GM19452 (cell line): ENCODE measurements around the gene RPTOR.

ENCODE experiments used
- ATAC-seq: cut with Tn5 transposase; IDR thresholded peaks from one replicate; pipeline ENCODE4 v1.9.1; 2021; ENCODE audit not compliant: unreplicated experiment

Gene RPTOR

DNA sequence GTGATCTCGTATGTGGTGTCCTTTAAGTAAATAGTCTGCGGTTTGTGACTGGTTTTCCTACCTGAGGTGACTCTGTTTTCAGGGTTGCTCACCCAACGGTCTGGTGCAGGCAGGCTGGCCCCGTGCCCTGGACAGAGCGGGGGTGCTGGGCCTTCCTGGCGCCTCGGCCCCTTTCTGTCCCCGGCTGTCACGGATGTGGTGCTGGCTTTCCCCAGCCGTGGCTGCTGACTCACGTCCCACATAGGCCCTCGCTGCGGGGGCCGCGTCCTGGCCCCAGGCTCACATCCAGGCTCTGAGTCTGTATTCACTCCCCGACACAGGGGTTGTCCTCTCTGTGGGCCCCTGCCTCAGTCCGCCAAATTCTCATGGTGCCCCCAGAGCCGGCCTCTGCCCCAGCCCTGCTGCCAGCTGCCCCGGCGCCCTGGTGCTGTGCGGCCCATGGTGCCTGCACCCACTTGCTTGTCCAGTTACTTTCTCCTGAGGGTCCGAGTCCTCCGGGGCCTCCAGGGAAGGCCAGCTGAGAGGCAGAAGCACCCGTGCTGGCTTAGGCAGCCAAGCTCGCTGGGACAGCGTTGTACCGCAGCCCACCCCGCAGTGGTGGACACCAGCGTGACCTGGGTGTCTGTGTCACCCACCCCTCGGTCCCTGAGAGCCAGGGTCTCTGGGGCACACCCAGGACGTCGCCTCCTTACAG lies 452.9 kb downstream of the RPTOR start:
- no peak for ATAC-seq

DNA sequence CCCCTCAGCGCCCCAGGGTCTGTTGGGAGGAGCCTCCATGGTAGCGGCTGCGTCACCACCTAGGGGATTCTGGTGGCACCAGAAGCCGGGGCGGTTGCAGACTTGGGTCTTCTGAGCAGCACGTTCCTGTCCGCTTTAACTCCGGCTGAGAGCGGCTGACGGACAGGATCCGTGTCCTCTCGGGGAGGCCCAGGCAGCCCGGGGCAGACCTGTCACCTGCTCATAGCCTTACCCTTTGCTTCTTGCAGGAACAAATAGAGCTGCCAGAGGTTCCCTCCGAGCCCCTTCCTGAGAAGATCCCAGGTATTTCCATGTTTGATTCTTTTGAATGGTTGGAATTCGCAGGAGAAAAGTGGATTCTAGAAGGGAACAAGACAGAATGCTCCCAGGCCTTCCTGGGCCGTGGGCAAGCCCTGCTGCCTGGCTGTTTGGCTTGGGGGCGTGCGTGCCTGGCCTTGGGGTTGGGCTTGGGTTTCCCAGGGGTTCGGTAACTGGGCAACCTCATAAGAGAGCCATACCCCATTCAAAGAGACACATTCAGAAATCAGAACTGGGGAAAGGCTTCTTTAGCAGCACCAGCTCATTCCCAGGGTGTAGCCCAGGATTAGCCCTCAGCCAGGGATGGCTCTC lies 453.6 kb downstream of the RPTOR start:
- ATAC-seq, result no peak

DNA sequence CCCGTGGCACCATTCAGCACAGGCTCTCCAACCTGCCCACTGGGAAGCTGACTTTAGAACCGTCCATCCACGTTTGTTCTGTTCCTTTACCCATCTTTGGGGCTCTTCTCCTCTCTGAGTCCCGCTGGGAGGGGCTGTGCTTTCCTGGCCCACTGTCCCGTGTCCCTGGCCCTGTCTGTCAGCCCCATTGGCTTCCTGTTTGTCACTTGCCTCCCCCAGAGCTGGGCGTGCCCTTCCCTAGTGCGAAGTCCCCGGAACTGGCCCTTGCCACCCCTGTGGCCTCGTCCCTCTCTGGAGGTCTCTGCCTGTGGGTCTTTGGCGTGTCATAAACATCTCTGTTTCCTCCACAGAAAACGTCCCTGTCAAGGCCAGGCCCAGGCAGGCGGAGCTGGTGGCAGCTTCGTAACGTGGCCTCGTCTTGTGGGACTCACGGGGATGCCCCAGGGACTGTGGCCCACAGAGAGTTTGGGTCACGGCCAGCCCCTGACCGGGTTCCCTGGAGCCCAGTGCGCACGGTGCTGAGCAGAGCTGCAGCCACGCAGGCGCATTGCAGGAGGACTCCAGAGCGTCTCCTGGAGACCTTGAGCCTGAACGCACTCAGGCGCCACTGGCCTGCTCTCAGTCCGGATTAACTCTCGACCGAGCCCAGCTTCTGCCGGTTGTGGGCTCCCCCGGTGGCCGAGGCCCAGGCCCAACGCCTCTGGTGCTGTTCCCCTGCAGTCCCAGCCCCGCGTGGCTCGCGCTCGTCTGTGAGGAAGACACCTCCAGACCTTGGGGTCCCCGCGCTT lies 454.3 kb downstream of the RPTOR start:
- ATAC-seq, result no peak

- no peak for ATAC-seq
Observed at GRCh38 chr17:80999536-81000333, 455.1 kb downstream of the RPTOR start.

GRCh38 chr17:81000334-81000630 lies 455.6 kb downstream of the RPTOR start:
- no peak for ATAC-seq

DNA sequence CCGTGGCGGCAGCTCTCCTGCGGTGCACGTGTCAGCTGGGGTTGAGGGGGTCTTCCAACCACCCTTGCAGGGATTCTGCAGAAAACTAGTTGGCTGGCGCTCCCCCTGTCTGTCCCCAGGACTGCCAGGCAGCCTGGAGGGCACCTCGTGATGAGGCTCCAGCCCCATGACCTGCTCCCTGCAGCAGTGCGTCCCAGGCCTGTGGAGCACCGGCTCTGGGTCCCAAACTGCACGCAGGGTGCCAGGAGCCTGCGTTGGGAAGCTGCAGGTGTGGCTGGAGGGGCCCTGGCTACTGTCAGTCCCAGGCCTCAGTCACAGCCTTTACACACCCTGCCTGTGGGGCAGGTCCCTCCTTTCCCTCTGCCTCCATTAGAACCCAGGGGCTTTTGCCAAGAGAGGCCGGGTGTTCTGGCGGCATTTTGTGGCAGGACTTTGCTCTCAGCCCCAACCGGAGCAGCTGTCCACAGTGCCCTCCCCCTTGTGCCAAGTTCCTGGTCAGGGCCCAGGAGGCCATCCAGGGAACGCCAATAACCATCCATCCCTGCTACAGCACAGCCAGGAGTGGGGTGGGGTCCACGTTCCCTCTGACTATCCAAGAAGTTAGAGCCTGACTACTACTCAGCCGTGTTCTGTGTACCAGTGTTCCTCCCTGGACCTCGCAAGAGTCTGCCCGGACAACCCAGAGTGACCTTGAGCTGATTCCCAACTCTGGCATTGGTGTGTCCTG lies 456.2 kb downstream of the RPTOR start:
- no peak for ATAC-seq

GRCh38 chr17:81002013-81002384 lies 457.4 kb downstream of the RPTOR start:
- ATAC-seq, result no peak

DNA sequence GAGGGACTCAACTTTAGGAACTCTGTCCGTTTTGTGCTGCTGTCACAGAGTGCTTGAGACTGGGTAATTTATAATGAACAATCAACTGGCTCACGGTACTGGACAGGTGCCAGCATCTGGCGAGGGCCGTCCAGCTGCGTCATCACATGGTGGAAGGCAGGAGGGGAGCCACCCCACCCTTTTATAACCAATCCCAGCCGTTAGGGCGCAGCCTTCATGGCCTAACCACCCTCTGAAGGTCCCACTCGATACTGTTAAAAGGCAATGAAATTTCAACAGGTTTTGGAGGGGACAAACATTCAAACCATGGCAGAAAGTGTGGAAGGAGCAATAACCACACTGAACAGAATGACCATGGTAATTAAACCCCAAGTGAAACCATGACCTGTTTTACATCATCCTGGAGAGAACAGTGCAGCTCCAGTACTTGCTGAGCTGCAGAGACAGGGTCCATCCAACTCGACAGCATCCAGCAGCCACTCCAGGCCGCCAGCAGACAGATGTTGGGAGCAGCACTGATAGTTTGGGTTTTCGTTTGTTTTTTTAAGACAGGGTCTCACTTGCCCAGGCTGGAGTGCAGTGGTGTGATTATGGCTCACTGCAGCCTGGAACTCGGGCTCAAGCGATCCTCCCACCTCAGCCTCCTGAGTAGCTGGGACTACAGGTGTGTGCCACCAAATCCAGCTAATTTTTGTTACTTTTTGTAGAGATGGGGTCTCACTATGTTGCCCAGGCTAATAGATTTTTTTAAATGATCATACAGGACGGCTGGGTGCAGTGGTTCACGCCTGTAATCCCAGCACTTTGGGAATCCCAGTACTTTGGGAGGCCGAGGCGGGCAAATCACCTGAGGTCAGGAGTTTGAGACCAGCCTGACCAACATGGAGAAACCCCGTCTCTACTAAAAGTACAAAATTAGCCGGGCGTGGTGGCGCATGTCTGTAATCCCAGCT lies 458.0 kb downstream of the RPTOR start:
- no peak for ATAC-seq

DNA sequence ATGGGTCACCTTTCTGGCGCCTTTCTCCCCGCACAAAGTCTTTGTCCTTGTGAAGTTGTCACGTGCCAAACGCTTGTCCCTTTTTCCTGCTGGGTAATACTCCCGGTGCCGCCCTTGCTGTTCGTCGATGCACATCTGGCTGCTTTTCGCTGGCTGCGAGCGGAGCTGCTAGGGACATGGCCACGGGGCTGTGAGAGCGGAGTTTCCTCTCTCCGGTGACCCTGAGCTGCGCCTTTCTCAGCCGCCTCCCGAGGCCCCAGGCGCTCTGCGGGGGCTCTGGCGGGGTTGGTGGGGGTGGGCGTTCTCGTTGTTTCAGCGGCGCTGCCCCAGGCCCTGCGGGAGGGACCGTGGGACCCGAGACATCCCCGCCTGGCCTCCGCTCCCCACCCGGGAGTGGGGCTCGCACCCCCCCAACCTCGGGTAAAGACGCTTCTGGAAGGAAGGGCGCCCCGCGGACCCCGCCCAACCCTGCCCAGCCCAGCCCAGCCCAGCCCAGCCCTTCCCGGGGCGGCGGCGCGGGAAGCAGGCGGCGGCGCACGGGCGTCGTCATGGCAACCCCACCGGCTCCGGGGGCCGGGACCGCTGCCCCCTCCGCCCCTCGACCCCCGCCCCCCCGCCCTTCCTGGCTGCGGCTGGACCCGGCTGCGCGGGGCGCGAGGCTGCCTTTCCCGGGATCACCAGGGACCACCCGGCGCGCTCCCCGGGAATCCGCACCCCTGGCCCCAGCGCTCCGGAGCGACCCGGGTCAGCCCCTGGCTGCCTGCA lies 459.3 kb downstream of the RPTOR start:
- no peak for ATAC-seq

GRCh38 chr17:81006891-81007290 lies 462.3 kb downstream of the RPTOR start:
- ATAC-seq, result no peak

DNA sequence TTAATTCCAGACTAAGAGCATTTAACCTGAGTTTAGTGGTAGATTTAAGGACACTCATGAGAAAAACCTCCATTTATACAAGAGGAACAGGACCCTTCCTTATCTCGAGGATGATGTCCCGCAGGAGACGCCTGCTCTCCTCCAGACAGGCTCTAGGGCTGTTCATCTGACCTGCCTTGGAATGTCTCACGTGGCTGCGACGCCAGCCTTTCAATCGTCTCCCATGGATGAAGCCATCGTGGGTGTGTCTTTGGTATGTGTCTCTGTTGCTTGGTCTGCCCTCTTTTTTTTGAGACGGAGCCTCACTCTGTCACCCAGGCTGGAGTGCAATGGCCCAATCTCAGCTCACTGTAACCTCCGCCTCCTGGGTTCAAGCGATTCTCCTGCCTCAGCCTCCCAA lies 463.5 kb downstream of the RPTOR start:
- ATAC-seq, result no peak

DNA sequence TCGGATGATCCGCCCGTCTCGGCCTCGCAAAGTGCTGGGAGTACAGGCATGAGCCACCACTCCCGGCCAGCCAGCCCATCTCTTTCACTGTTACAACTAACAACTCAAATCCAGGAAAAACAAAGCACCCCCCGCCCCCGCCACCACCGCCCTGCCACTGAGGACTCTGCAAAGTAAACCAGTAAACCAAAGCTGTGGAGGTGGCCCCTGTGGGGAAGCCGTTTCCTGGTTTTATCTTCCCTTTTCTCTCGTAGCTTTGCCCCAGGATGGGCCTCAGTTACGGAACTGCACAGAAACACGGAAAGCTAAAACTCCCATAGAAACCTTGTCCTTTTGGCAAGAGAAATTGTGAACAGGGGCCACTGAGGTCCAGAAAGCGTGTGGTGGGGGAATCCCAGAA lies 464.5 kb downstream of the RPTOR start:
- ATAC-seq, result no peak

DNA sequence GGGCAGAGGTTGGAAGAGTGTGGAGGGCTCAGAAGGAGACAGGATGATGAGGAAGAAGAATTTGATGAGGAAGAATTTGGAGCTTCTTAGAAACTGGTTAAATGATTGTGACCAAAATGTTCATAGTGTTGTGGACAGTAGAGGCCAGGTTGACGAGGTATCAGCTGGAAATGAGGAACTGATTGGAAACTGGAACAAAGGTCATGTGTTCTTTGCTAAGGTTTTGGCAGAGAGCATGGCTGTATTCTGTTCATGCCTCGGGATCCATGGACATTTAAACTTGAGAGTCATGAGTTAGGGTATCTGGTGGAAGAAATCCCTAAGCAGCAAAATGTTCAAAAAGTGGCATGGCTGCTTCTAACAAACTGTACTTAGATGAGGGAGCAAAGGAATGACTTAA lies 466.3 kb downstream of the RPTOR start:
- ATAC-seq, result no peak

GRCh38 chr17:81011951-81012350 lies 467.3 kb downstream of the RPTOR start:
- ATAC-seq, result no peak

DNA sequence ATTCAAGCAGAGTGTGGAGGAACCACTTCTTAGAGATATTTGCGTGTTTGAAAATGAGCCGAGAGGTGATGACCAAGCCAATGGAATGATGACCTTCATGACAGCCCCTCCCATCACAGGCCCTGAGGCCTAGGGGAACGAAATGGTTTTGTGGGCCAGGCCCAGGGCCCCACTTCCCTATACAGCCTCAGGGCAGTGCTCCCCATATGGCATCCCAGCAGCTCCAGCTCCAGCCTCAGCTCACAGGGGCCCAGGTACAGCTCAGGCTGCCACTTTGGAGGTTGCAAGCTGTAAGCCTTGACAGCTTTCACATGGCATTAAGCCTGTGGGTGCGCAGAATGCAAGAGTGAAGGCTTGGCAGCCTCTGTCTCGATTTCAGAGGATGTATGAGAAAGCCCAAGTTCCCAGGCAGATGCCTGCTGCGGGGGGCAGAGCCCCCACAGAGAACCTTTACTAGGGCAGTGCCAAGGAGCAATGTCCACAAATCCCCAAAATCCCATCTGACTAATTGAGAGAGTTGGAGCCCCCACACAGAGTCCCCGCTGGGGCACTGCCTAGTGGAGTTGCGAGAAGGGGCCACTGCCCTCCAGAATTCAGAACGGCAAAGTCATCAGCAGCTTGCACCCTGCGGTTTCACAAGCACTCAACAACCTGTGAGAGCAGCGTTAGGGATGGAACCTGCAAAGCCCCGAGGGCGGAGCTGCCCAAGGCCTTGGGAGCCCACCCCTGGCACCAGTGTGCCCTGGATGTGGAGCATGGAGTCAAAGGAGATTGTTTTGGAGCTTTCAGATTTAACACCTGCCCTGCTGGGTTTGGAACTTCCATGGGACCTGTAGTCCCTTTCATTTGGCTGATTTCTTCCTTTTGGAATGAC lies 468.2 kb downstream of the RPTOR start:
- ATAC-seq, result no peak

GRCh38 chr17:81013642-81014041 lies 469.0 kb downstream of the RPTOR start:
- no peak for ATAC-seq

GRCh38 chr17:81015136-81015535 lies 470.5 kb downstream of the RPTOR start:
- no peak for ATAC-seq
